ENCODE data around the gene TOR1AIP2.

DNA sequence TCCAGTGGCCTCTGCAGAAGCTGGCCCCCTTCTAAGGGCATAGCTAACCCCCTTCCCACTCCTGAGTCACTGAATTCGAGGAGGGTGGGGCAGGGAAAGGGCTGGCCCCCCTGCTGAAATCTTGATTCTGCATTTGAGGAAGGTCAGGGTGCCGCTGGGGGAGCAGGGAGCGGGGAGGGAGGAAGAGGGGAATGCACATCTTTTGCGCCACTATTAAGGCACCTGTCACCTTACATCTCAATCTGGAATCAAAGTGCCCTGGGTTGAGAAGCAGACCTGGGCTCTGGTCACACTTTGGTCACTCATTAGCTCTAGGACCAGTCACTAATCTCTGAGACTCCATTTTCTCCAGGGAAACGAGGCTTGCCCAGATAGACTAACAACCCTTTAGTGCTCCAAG lies 62.0 kb downstream of the TOR1AIP2 start:
- TF ChIP-seq, protein P1, sequence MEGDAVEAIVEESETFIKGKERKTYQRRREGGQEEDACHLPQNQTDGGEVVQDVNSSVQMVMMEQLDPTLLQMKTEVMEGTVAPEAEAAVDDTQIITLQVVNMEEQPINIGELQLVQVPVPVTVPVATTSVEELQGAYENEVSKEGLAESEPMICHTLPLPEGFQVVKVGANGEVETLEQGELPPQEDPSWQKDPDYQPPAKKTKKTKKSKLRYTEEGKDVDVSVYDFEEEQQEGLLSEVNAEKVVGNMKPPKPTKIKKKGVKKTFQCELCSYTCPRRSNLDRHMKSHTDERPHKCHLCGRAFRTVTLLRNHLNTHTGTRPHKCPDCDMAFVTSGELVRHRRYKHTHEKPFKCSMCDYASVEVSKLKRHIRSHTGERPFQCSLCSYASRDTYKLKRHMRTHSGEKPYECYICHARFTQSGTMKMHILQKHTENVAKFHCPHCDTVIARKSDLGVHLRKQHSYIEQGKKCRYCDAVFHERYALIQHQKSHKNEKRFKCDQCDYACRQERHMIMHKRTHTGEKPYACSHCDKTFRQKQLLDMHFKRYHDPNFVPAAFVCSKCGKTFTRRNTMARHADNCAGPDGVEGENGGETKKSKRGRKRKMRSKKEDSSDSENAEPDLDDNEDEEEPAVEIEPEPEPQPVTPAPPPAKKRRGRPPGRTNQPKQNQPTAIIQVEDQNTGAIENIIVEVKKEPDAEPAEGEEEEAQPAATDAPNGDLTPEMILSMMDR (IDR thresholded peaks at IDR 0.05) = no peak
- TF ChIP-seq EP300 (IDR thresholded peaks at IDR 0.05) = no peak
